ENCODE data around the gene SUSD1. TPM values are rescaled to one million over a fixed set of nuclear protein-coding genes. Genes with fewer than 3 reads are reported as not detected.
A peak's percentile ranks its signal among the peaks of the same experiment; 100 is the strongest.

SUSD1 gene
- 9.1 TPM for polyA plus RNA-seq (2012; ENCODE audit: low read depth, missing spikeins)

GRCh38 chr9:112174965-112175795, at the start of gene SUSD1:
Gene SUSD1 (minus strand): TSS chr9:112175297. CDS start chr9:112175235, 62 bp downstream.
- DNase-seq (ENCODE audit: insufficient read length, low spot score), result peak; percentile 65
- peak; percentile 9 for FAIRE-seq
- TF ChIP-seq SPI1 (IDR thresholded peaks at IDR 0.05; ENCODE audit: low read depth, low read length), result no peak
- no peak for TF ChIP-seq POLR2A (IDR thresholded peaks at IDR 0.05; ENCODE audit: low read depth, low read length)
- TF ChIP-seq TAF1 (IDR thresholded peaks at IDR 0.05; ENCODE audit: low read depth, low read length), result no peak
- no peak for TF ChIP-seq POU2F2 (IDR thresholded peaks at IDR 0.05; ENCODE audit: low read depth, low read length)
- no peak for TF ChIP-seq PAX5 (IDR thresholded peaks at IDR 0.05; ENCODE audit: insufficient read depth, low read length, severe bottlenecking)
- TF ChIP-seq POLR2AphosphoS5 (IDR thresholded peaks at IDR 0.05; ENCODE audit: low read depth, low read length), result no peak

GRCh38 chr9:112224401-112225289, 49.5 kb upstream of the SUSD1 start:
- DNase-seq (ENCODE audit: insufficient read length, low spot score), result no peak
- TF ChIP-seq SPI1 (IDR thresholded peaks at IDR 0.05; ENCODE audit: low read depth, low read length), result no peak
- TF ChIP-seq POU2F2 (IDR thresholded peaks at IDR 0.05; ENCODE audit: low read depth, low read length), result no peak
- no peak for TF ChIP-seq POLR2A (IDR thresholded peaks at IDR 0.05; ENCODE audit: low read depth, low read length)
- no peak for TF ChIP-seq TAF1 (IDR thresholded peaks at IDR 0.05; ENCODE audit: low read depth, low read length)
- FAIRE-seq, result peak; percentile 85

DNA sequence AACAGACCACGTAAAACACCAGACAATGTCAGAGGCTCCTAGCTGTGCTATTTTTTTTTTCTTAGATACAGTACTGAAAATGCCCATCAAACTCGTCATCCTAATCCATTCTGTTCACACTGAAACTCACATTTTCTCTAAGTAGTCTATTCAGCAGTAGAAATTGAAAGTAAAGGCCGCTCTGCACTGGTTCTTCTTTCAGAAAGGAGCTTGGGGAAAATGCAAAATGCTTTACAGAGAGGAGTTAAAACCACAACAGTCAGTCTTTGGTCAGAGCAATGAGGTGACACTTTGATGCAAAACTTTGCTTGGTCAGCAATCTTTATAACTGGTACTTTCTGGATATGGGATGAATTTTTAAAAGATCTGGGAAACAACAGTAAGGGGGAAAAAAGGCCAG, 43.8 kb upstream of the SUSD1 start:
- DNase-seq (ENCODE audit: insufficient read length, low spot score), result peak; percentile 16
- TF ChIP-seq SPI1 (IDR thresholded peaks at IDR 0.05; ENCODE audit: low read depth, low read length) (no peak), POU2F2 (IDR thresholded peaks at IDR 0.05; ENCODE audit: low read depth, low read length) (peak; percentile 64), PAX5 (IDR thresholded peaks at IDR 0.05; ENCODE audit: insufficient read depth, low read length, severe bottlenecking) (no peak), TAF1 (IDR thresholded peaks at IDR 0.05; ENCODE audit: low read depth, low read length) (no peak)
- peak; percentile 83 for FAIRE-seq

DNA sequence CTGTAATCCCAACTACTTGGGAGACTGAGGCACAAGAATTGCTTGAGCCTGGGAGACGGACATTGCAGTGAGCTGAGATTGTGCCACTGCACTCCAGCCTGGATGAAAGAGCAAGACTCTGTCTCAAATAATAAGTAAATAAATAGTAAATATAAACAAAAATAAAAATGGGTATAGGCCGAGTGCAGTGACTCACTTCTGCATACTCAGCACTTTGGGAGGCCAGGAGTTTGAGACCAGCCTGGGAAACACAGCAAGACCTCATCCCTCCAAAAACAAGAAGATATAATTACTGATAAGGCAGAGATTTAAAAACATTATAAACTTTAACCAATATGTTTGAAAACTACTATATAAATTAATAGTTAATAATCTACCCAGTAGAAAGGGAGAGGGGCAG, 37.8 kb upstream of the SUSD1 start:
- FAIRE-seq, result no peak
- TF ChIP-seq POU2F2 (IDR thresholded peaks at IDR 0.05; ENCODE audit: low read depth, low read length), result no peak
- DNase-seq (ENCODE audit: insufficient read length, low spot score), result no peak

GRCh38 chr9:112207451-112207850, 32.4 kb upstream of the SUSD1 start:
- no peak for FAIRE-seq
- no peak for TF ChIP-seq POU2F2 (IDR thresholded peaks at IDR 0.05; ENCODE audit: low read depth, low read length)

DNA sequence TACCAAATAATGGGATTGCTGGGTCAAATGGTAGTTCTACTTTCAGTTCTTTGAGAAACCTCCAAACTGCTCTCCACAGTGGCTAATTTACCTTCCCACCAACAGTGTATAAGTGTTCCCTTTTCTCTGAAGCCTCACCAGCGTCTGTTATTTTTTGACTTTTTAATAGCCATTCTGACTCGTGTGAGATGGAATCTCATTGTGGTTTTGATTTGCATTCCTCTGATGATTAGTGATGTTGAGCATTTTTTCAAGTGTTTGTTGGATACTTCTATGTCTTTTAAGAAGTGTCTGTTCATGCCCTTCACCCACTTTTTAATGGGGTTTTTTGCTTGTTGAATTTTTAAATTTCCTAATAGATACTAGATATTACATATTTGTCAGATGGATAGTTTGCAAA, 28.4 kb upstream of the SUSD1 start:
- no peak for DNase-seq (ENCODE audit: insufficient read length, low spot score)

More at GRCh38 chr9:112207451-112207850, 32.4 kb upstream of the SUSD1 start:
- DNase-seq (ENCODE audit: insufficient read length, low spot score), result no peak

DNA sequence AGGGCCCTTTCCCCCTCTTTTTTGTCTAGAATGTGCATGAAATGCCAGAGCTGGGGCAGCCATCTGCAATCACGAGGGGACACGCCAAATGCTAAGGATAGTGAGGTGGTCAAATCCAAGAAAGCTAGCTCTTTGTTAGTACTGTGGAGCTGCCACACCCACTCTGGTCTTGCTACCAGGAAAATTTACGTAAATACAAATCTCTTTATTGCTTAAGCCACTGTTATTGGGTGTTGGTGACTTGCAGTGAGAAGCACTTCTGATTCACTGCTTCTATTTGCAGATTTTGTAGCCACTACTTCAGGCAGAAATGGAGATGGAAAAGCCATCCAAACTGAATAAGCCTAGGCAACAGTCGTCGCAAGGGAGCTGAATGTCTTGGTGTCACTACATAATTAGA, 25.6 kb upstream of the SUSD1 start:
- DNase-seq (ENCODE audit: insufficient read length, low spot score) (no peak), FAIRE-seq (no peak)
- TF ChIP-seq SPI1 (IDR thresholded peaks at IDR 0.05; ENCODE audit: low read depth, low read length) (no peak), POU2F2 (IDR thresholded peaks at IDR 0.05; ENCODE audit: low read depth, low read length) (no peak), POLR2AphosphoS5 (IDR thresholded peaks at IDR 0.05; ENCODE audit: low read depth, low read length) (no peak), TAF1 (IDR thresholded peaks at IDR 0.05; ENCODE audit: low read depth, low read length) (no peak), PAX5 (IDR thresholded peaks at IDR 0.05; ENCODE audit: insufficient read depth, low read length, severe bottlenecking) (no peak), POLR2A (IDR thresholded peaks at IDR 0.05; ENCODE audit: low read depth, low read length) (no peak)

More for the DNA sequence above, 28.4 kb upstream of the SUSD1 start:
- no peak for TF ChIP-seq POLR2AphosphoS5 (IDR thresholded peaks at IDR 0.05; ENCODE audit: low read depth, low read length)
- no peak for TF ChIP-seq POU2F2 (IDR thresholded peaks at IDR 0.05; ENCODE audit: low read depth, low read length)
- no peak for TF ChIP-seq SPI1 (IDR thresholded peaks at IDR 0.05; ENCODE audit: low read depth, low read length)
- no peak for TF ChIP-seq POLR2A (IDR thresholded peaks at IDR 0.05; ENCODE audit: low read depth, low read length)
- TF ChIP-seq TAF1 (IDR thresholded peaks at IDR 0.05; ENCODE audit: low read depth, low read length), result no peak
- no peak for TF ChIP-seq PAX5 (IDR thresholded peaks at IDR 0.05; ENCODE audit: insufficient read depth, low read length, severe bottlenecking)
- no peak for FAIRE-seq

DNA sequence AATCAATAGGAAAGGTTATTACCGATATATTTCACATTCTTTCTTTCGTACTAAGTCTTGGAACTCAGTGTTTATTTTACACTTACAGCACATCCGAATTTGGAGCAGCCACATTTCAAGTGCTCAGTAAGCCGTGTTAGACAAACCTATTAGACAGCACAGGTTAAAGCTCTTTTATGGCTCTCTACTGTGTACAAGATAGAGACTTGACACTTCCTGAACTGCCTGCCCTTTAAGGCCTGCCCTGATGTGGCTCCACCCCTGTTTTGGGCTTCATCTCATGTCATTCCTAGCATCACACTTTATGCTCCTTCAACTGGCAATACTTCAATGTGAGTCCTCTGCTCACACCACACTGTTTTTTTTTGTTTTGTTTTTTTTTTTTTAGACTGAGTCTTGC, 23.5 kb upstream of the SUSD1 start:
- TF ChIP-seq SPI1 (IDR thresholded peaks at IDR 0.05; ENCODE audit: low read depth, low read length), result no peak
- no peak for TF ChIP-seq POU2F2 (IDR thresholded peaks at IDR 0.05; ENCODE audit: low read depth, low read length)
- no peak for TF ChIP-seq TAF1 (IDR thresholded peaks at IDR 0.05; ENCODE audit: low read depth, low read length)
- no peak for TF ChIP-seq POLR2A (IDR thresholded peaks at IDR 0.05; ENCODE audit: low read depth, low read length)
- TF ChIP-seq POLR2AphosphoS5 (IDR thresholded peaks at IDR 0.05; ENCODE audit: low read depth, low read length), result no peak
- no peak for DNase-seq (ENCODE audit: insufficient read length, low spot score)
- no peak for FAIRE-seq

- no peak for TF ChIP-seq POU2F2 (IDR thresholded peaks at IDR 0.05; ENCODE audit: low read depth, low read length)
- TF ChIP-seq POLR2A (IDR thresholded peaks at IDR 0.05; ENCODE audit: low read depth, low read length), result no peak
- TF ChIP-seq POLR2AphosphoS5 (IDR thresholded peaks at IDR 0.05; ENCODE audit: low read depth, low read length), result no peak
- TF ChIP-seq SPI1 (IDR thresholded peaks at IDR 0.05; ENCODE audit: low read depth, low read length), result no peak
- no peak for TF ChIP-seq PAX5 (IDR thresholded peaks at IDR 0.05; ENCODE audit: insufficient read depth, low read length, severe bottlenecking)
- no peak for TF ChIP-seq TAF1 (IDR thresholded peaks at IDR 0.05; ENCODE audit: low read depth, low read length)
- DNase-seq (ENCODE audit: insufficient read length, low spot score) (no peak), FAIRE-seq (no peak)
Measured at GRCh38 chr9:112194969-112195431, 19.9 kb upstream of the SUSD1 start.
